MM.1S (cell line): ENCODE measurements around the gene PATZ1.
"Not testable (repeated sequence)": the region's sequence is repeated elsewhere in the genome, so short reads cannot be mapped to it uniquely, and the experiment has no call there.

Experiments
- DNase-seq: peaks from one replicate; pipeline ENCODE4 v3.0.0-alpha.2; 2015
- H2AFZ ChIP-seq: fragments of 300-600 bp; sonication (generic); 2 replicates; pipeline ENCODE4 v1.6.0; 2016; ENCODE audit warnings: antibody characterized with exemption, low read length
- H3F3A ChIP-seq: fragments of 300-600 bp; sonication (generic); 2 replicates; pipeline ENCODE4 v1.6.1; 2016; ENCODE audit warnings: mild to moderate bottlenecking, antibody characterized with exemption, low read length, moderate library complexity, mixed read lengths; ENCODE audit not compliant: insufficient read depth
- H3K27ac ChIP-seq: fragments of 300-600 bp; sonication (generic); 2 replicates; pipeline ENCODE4 v1.5.1; 2016; ENCODE audit warnings: mild to moderate bottlenecking, low read length
- H3K27me3 ChIP-seq: fragments of 300-600 bp; sonication (generic); replicated peaks from 2 replicates; pipeline ENCODE4 v1.6.0; 2016; ENCODE audit warnings: low read length; ENCODE audit not compliant: insufficient read depth
- H3K36me3 ChIP-seq: fragments of 300-600 bp; sonication (generic); replicated peaks from 2 replicates; pipeline ENCODE4 v1.6.1; 2016; ENCODE audit warnings: mild to moderate bottlenecking, low read length, mixed read lengths; ENCODE audit not compliant: insufficient read depth
- H3K4me1 ChIP-seq: fragments of 300-600 bp; sonication (generic); 2 replicates; pipeline ENCODE4 v1.6.1; 2016; ENCODE audit warnings: low read length, mixed read lengths
- H3K4me2 ChIP-seq: fragments of 300-600 bp; sonication (generic); 2 replicates; pipeline ENCODE4 v1.6.0; 2016; ENCODE audit warnings: low read depth, low read length
- H3K4me3 ChIP-seq: fragments of 300-600 bp; sonication (generic); 2 replicates; pipeline ENCODE4 v1.5.1; 2016; ENCODE audit warnings: low read length, mixed read lengths
- H3K79me2 ChIP-seq: fragments of 300-600 bp; sonication (generic); 2 replicates; pipeline ENCODE4 v1.6.1; 2016; ENCODE audit warnings: mixed run types, low read length, mixed read lengths
- H3K9ac ChIP-seq: fragments of 300-600 bp; sonication (generic); 2 replicates; pipeline ENCODE4 v1.6.1; 2016; ENCODE audit warnings: low read length, mixed read lengths
- H3K9me2 ChIP-seq: fragments of 300-600 bp; sonication (generic); replicated peaks from 2 replicates; pipeline ENCODE4 v1.6.1; 2016; ENCODE audit warnings: mild to moderate bottlenecking, low read length, mixed read lengths; ENCODE audit not compliant: insufficient read depth
- H3K9me3 ChIP-seq: fragments of 300-600 bp; sonication (generic); replicated peaks from 2 replicates; pipeline ENCODE4 v1.6.1; 2016; ENCODE audit warnings: mild to moderate bottlenecking, low read length, mixed read lengths; ENCODE audit not compliant: insufficient read depth
- H4K20me1 ChIP-seq: fragments of 300-600 bp; sonication (generic); 2 replicates; pipeline ENCODE4 v1.6.1; 2016; ENCODE audit warnings: mild to moderate bottlenecking, low read length, moderate library complexity, mixed read lengths; ENCODE audit not compliant: insufficient read depth
- EZH2 ChIP-seq: fragments of 300-600 bp; sonication (generic); optimal IDR thresholded peaks from 2 replicates; pipeline ENCODE3; 2017; ENCODE audit warnings: low read depth, mild to moderate bottlenecking, antibody characterized with exemption, low read length, mixed read lengths
- EZH2phosphoT487 ChIP-seq: fragments of 300-600 bp; sonication (generic); IDR thresholded peaks from 2 replicates; pipeline ENCODE4 v1.6.1; 2018; ENCODE audit warnings: antibody characterized with exemption, low read length
- TF ChIP-seq, protein P1 (sequence below): fragments of 300-600 bp; sonication (generic); IDR thresholded peaks from 2 replicates; pipeline ENCODE4 v1.5.1; 2016; ENCODE audit warnings: antibody characterized with exemption, low read length, mixed read lengths

Gene PATZ1, protein sequence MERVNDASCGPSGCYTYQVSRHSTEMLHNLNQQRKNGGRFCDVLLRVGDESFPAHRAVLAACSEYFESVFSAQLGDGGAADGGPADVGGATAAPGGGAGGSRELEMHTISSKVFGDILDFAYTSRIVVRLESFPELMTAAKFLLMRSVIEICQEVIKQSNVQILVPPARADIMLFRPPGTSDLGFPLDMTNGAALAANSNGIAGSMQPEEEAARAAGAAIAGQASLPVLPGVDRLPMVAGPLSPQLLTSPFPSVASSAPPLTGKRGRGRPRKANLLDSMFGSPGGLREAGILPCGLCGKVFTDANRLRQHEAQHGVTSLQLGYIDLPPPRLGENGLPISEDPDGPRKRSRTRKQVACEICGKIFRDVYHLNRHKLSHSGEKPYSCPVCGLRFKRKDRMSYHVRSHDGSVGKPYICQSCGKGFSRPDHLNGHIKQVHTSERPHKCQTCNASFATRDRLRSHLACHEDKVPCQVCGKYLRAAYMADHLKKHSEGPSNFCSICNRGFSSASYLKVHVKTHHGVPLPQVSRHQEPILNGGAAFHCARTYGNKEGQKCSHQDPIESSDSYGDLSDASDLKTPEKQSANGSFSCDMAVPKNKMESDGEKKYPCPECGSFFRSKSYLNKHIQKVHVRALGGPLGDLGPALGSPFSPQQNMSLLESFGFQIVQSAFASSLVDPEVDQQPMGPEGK

DNA sequence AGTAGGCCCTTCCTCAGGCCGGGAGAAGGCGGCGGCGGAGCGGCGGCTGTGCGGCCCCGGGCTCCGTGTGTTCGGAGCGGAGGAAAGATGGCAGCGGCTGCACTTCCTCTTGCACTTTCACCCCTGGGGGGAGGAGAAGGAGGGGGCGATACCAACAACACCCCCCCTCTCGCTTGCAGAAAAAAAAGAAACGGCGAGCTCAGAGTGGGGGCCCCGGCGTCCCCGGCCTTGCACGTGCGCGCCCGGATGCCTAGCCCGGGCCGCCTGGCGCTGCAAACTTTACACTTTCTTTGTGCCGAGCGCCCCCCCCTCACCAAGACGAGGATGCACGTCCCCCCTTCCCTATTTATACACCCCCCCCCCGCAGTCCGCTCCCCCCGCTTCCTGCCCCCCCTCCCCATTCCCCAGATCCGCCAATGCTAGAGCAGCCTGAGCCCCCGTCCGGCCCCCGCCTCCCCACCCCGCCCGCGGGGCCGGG lies at the start of gene PATZ1:
Gene PATZ1 (minus strand): TSS at position 92 of the 478 bp plus-strand sequence. CDS start 744 bp downstream, outside the sequence.
- peak within 1 kb of the TSS; percentile 83 for H3K4me3 ChIP-seq
- peak within 1 kb of the TSS; percentile 81 for H2AFZ ChIP-seq
- peak within 1 kb of the TSS; percentile 98 for H3K4me2 ChIP-seq
- no peaks in the 10 kb centered on the region for H3K36me3 ChIP-seq
- no peaks in the 10 kb centered on the region for H3K9me3 ChIP-seq
- H3K27me3 ChIP-seq: no peaks in the 10 kb centered on the region
- H3F3A ChIP-seq: peaks cover 19% of the 10 kb centered on the region
- no peaks in the 10 kb centered on the region for H4K20me1 ChIP-seq
- peak within 1 kb of the TSS; percentile 86 for H3K9ac ChIP-seq
- H3K9me2 ChIP-seq: no peaks in the 10 kb centered on the region
- TF ChIP-seq EZH2phosphoT487: no peak
- TF ChIP-seq, protein P1, sequence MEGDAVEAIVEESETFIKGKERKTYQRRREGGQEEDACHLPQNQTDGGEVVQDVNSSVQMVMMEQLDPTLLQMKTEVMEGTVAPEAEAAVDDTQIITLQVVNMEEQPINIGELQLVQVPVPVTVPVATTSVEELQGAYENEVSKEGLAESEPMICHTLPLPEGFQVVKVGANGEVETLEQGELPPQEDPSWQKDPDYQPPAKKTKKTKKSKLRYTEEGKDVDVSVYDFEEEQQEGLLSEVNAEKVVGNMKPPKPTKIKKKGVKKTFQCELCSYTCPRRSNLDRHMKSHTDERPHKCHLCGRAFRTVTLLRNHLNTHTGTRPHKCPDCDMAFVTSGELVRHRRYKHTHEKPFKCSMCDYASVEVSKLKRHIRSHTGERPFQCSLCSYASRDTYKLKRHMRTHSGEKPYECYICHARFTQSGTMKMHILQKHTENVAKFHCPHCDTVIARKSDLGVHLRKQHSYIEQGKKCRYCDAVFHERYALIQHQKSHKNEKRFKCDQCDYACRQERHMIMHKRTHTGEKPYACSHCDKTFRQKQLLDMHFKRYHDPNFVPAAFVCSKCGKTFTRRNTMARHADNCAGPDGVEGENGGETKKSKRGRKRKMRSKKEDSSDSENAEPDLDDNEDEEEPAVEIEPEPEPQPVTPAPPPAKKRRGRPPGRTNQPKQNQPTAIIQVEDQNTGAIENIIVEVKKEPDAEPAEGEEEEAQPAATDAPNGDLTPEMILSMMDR: no peak
- H3K27ac ChIP-seq: peak within 1 kb of the TSS; percentile 83
- peak; percentile 77 for DNase-seq
- H3K79me2 ChIP-seq: peaks cover 21% of the 10 kb centered on the region
- peaks cover 15% of the 10 kb centered on the region for H3K4me1 ChIP-seq

DNA sequence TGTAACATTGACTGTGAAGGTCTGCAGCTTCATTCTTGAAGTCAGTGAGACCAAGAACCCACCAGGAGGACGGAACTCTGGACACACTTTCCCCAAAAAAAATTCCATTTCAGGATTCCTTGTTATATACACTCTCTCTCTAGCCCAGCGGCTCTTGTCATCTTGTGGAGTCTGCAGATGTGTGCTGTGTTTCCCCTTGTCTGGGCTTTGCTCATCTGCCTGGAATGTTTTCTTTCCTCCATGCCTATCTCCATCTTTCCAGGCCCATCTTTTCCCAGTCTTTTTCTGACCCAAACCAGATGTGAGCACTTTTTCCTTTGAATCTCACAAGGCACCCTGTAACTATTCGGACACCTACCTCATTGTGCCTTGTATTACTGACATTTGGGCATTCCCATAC lies 48.2 kb upstream of the PATZ1 start:
- Histone ChIP-seq H3K4me2 (no peak overlapping the region), H3K9me3 (no peaks in the 10 kb centered on the region), H3K4me1 (no peaks in the 10 kb centered on the region), H4K20me1 (no peaks in the 10 kb centered on the region), H2AFZ (no peak overlapping the region), H3K4me3 (no peak overlapping the region), H3K27me3 (no peaks in the 10 kb centered on the region), H3K9ac (no peak overlapping the region), H3K36me3 (no peaks in the 10 kb centered on the region), H3F3A (no peaks in the 10 kb centered on the region), H3K79me2 (no peaks in the 10 kb centered on the region; the same call in 1 of the 2 replicates), H3K27ac (no peak overlapping the region), H3K9me2 (no peaks in the 10 kb centered on the region)
- TF ChIP-seq, protein P1: no peak
- TF ChIP-seq EZH2phosphoT487: no peak
- no peak for TF ChIP-seq EZH2
- DNase-seq: no peak

DNA sequence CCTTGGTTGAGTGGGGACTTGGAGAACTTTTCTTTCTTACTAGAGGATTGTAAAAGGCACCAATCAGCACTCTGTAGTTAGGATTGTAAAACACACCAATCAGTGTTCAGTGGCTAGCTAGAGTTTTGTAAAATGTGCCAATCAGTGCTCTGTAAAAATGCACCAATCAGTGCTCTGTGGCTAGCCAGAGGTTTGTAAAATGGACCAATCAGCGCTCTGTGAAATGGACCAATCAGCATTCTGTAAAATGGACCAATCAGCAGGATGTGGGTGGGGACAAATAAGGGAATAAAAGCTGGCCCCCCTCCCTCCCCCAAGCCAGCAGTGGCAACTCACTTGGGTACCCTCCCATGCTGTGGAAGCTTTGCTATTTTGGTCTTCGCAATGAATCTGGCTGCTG lies 47.7 kb upstream of the PATZ1 start:
- Histone ChIP-seq H3F3A (no peaks in the 10 kb centered on the region), H3K27ac (no peak overlapping the region), H3K27me3 (no peaks in the 10 kb centered on the region), H3K36me3 (no peaks in the 10 kb centered on the region), H3K79me2 (no peaks in the 10 kb centered on the region), H3K9ac (no peak overlapping the region), H3K4me3 (no peak overlapping the region), H3K9me2 (no peaks in the 10 kb centered on the region), H3K9me3 (no peaks in the 10 kb centered on the region), H3K4me1 (no peaks in the 10 kb centered on the region), H2AFZ (no peak overlapping the region), H3K4me2 (no peak overlapping the region), H4K20me1 (no peaks in the 10 kb centered on the region)
- no peak for DNase-seq
- TF ChIP-seq, protein P1: no peak
- TF ChIP-seq EZH2phosphoT487 (no peak), EZH2 (no peak)

DNA sequence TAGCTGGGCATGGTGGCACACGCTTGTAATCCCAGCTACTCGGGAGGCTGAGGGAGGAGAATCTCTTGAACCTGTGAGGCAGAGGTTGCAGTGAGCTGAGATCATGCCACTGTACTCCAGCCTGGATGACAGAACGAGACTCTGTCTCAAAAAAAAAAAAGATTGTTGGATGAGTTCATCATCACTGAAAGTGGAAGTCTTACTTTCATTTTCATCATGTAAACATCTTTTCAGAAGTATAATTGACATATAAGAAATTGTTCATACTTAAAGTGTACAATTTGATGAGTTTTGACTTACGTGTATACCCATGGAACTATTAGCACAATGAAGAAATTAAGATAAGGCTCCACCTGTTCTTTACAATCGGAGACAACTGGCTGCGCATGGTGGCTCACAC lies 32.5 kb upstream of the PATZ1 start:
- H3K4me3 ChIP-seq, H3K9me2 ChIP-seq, H3K27me3 ChIP-seq, H3F3A ChIP-seq, H3K9me3 ChIP-seq, H3K4me2 ChIP-seq, H3K9ac ChIP-seq, H3K4me1 ChIP-seq, H3K27ac ChIP-seq, H3K79me2 ChIP-seq, H4K20me1 ChIP-seq, H3K36me3 ChIP-seq, H2AFZ ChIP-seq: not testable (repeated sequence)
- DNase-seq: peak; percentile 18
